Prostate gland (tissue), 2 donors: ENCODE results near the gene ETV3L. TPM values are rescaled to one million over a fixed set of nuclear protein-coding genes. Genes with fewer than 3 reads are reported as not detected.

Experiments
- DNase-seq: peaks from one replicate; pipeline ENCODE4 v3.0.0-alpha.2; 2019; ENCODE audit warnings: low spot score
- H3K27ac ChIP-seq, 2 donors: fragments of 200-600 bp; sonication (generic); 2 replicates each; pipeline ENCODE4 v1.5.1; 2017 to 2019
- H3K27me3 ChIP-seq: fragments of 200-600 bp; sonication (generic); replicated peaks from 2 replicates; pipeline ENCODE4 v1.5.1; 2019; ENCODE audit not compliant: insufficient read depth
- H3K36me3 ChIP-seq, 2 donors: fragments of 200-600 bp; sonication (generic); 1 replicate in 1 of 2; 2 replicates in 1 of 2; pipeline versions ENCODE4 v1.5.1 to v1.8.1; 2017 to 2019
- H3K4me1 ChIP-seq: fragments of 200-600 bp; sonication (generic); replicated peaks from 2 replicates; pipeline ENCODE4 v1.5.1; 2019
- H3K4me3 ChIP-seq, 2 donors: fragments of 200-600 bp; sonication (generic); 2 replicates each; pipeline ENCODE4 v1.5.1; 2017 to 2019
- H3K9me3 ChIP-seq: fragments of 200-600 bp; sonication (generic); 2 replicates; pipeline ENCODE4 v1.5.1; 2017
- CTCF ChIP-seq, 4 experiments: fragments of 200-600 bp in 2 of 4; fragments of 450-650 bp in 2 of 4; sonication (generic) in 2 of 4; IDR thresholded peaks; 1 replicate in 3 of 4; 2 replicates in 1 of 4; pipeline ENCODE4 v1.5.1; 2016 to 2019; ENCODE audit warnings: antibody characterized with exemption in 4 of 4, mild to moderate bottlenecking in 2 of 4, moderate library complexity in 2 of 4
- POLR2A ChIP-seq: fragments of 450-650 bp; IDR thresholded peaks from one replicate; pipeline ENCODE4 v1.6.1; 2016; ENCODE audit warnings: antibody characterized with exemption, mild to moderate bottlenecking
- POLR2AphosphoS5 ChIP-seq: sonication (generic); formaldehyde crosslinking; IDR thresholded peaks from one replicate; pipeline ENCODE4 v1.6.1; 2017; ENCODE audit warnings: antibody characterized with exemption
- WGBS: methylation state at CpG from one replicate; pipeline ENCODE4 v1.1.5; 2018; 5-methylcytosine and 5-hydroxymethylcytosine counted together
- intact Hi-C: fragments of 100-400 bp; cut with DNase I; formaldehyde crosslinking; loops from one replicate; pipeline ENCODE4 v1.14.2; 2022
- total RNA-seq, 2 donors: library from RNA; depleted of rRNA; stranded (reverse); fragments of >200 nt; gene quantifications; one replicate each; pipeline ENCODE4 v1.1.0, GENCODE V29; 2016

ETV3L gene
- total RNA-seq, 2 donors from 2014 or later = not detected

- Histone ChIP-seq H3K27ac (no peak overlapping the region), H3K27me3 (no peaks in the 10 kb centered on the region), H3K4me1 (no peaks in the 10 kb centered on the region), H3K9me3 (no peaks in the 10 kb centered on the region), H3K36me3 (no peaks in the 10 kb centered on the region), H3K4me3 (no peak overlapping the region)
- no peak for DNase-seq
- WGBS = 75% methylated on average over 3 of the region's 3 CpGs
- TF ChIP-seq CTCF (IDR thresholded peaks at IDR 0.05) (no peak), POLR2AphosphoS5 (no peak), POLR2A (no peak)
- intact Hi-C loops = no loop called here
Measured at GRCh38 chr1:157115429-157115838, 15.8 kb upstream of the ETV3L start.

GRCh38 chr1:157114183-157115121 is 14.8 kb upstream of the ETV3L start:
- intact Hi-C loops = no loop called here
- no peaks in the 10 kb centered on the region for H3K9me3 ChIP-seq
- H3K4me1 ChIP-seq = no peaks in the 10 kb centered on the region
- H3K4me3 ChIP-seq = no peak overlapping the region
- H3K27me3 ChIP-seq = no peaks in the 10 kb centered on the region
- no peak for TF ChIP-seq POLR2AphosphoS5
- TF ChIP-seq CTCF (IDR thresholded peaks at IDR 0.05) = no peak
- TF ChIP-seq POLR2A = no peak
- no peaks in the 10 kb centered on the region for H3K36me3 ChIP-seq
- 80% methylated on average over 18 of the region's 18 CpGs for WGBS
- no peak overlapping the region for H3K27ac ChIP-seq
- no peak for DNase-seq

- intact Hi-C loops = no loop called here
- no peak for TF ChIP-seq CTCF (IDR thresholded peaks at IDR 0.05)
- no peak for TF ChIP-seq POLR2A
- no peak for TF ChIP-seq POLR2AphosphoS5
- Histone ChIP-seq H3K4me1 (no peaks in the 10 kb centered on the region), H3K27me3 (no peaks in the 10 kb centered on the region), H3K27ac (no peak overlapping the region), H3K9me3 (no peaks in the 10 kb centered on the region), H3K36me3 (no peaks in the 10 kb centered on the region), H3K4me3 (no peak overlapping the region)
- 76% methylated on average over 3 of the region's 3 CpGs for WGBS
- no peak for DNase-seq
Measured at GRCh38 chr1:157113631-157114030, 14.0 kb upstream of the ETV3L start.

GRCh38 chr1:157113106-157113505 is 13.5 kb upstream of the ETV3L start:
- TF ChIP-seq POLR2A (no peak), POLR2AphosphoS5 (no peak), CTCF (IDR thresholded peaks at IDR 0.05) (no peak)
- H3K9me3 ChIP-seq = no peaks in the 10 kb centered on the region
- H3K27ac ChIP-seq = no peak overlapping the region
- intact Hi-C loops = no loop called here
- H3K4me1 ChIP-seq = no peaks in the 10 kb centered on the region
- no peaks in the 10 kb centered on the region for H3K36me3 ChIP-seq
- no peak for DNase-seq
- H3K27me3 ChIP-seq = no peaks in the 10 kb centered on the region
- WGBS = 81% methylated on average over 7 of the region's 7 CpGs
- H3K4me3 ChIP-seq = no peak overlapping the region
